Kidney tubule cell (primary cell): ENCODE results near the gene SMIM17.

Experiments used
- DNase-seq: peaks from one replicate; pipeline ENCODE4 v3.0.0-alpha.2; 2018; ENCODE audit warnings: low spot score

The SMIM17 gene

GRCh38 chr19:56642711-56643459 is at the start of gene SMIM17:
Gene SMIM17, plus strand, starts transcription at chr19:56643159. Its CDS starts 2,509 bp downstream, at chr19:56645668.
- no peak for DNase-seq

DNA sequence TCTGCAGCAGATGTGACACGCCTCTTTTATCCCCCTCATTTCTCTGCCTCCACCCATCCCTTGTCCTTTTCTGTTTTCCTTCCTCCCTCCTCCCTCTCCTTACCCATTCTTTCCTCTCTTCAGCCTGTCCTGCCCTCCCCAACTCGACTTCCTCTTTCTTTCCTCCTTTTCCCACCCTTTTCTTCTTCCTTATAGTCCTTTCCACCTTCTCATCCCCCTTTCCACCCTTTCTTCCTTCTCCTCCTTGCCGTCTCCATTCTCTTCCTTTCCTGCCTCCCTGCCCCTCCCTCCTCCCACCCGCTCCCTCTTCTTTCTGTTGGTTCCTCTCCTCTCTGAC is 48.5 kb upstream of the SMIM17 start:
- DNase-seq: no peak

- DNase-seq: peak; percentile 88
Observed at GRCh38 chr19:56594783-56595547, 48.0 kb upstream of the SMIM17 start, which contains the start of gene ZNF71. Gene ZNF71, plus strand, starts transcription at chr19:56595302. Its CDS starts 6,257 bp downstream, at chr19:56601559.

DNA sequence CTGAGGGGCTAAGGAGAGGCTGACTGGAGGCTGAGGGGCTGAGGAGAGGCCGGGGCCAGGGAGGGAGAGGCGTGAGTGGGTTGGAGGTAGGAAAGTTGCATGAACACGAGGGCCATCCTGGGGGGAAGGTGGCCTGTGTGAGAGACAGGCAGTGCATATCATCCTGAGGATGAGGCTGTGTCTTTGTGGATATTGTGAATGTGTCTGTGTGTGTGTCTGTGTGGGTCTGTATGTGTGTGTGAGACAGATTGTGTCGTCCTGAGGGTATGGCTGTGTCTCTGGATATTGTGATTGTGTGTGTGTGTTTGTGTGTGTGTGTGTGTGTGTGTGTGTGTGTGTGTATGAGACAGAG is 47.4 kb upstream of the SMIM17 start:
- no peak for DNase-seq

DNA sequence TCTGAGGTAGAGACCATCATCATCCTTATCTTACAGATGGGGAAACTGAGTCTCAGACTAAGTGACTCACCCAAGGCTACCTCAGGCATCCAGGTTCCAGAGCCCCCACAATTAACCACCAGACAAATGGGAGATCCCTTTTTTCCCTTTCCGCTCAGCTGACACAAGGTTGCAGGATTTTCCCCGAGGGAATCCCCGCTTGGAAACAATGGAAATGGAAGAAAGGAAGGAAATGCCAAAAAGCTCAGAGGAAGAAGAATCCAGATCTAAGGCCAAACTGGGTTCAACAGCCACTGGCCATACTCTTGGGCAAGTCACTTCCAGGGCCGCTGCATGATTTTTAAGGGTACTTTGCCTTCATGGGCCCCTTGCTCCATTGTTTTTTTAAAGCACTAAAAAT is 46.3 kb upstream of the SMIM17 start:
- no peak for DNase-seq

- no peak for DNase-seq
Observed at GRCh38 chr19:56597696-56598095, 45.3 kb upstream of the SMIM17 start.

DNA sequence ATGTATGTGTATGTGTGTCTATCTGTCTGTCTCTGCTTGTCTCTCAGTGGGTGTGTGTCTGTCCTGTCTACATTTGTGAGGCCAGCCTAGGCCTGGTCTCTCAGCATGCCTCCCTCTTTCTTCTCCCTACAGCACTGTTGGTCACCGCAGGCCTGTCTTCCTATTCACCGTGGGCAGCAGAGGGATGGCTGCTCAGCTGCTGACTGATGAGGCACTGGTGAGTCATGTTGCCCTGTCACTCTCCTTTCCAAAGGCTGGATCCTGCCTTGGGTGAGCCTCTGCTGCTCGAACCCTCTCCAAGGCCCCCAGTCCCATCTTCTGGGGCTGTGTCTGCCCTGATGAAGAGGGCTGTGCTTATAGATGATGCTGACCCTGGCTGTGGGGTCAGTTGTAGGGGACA is 41.6 kb upstream of the SMIM17 start:
- DNase-seq: peak; percentile 54

- no peak for DNase-seq
Observed at GRCh38 chr19:56603829-56604228, 39.1 kb upstream of the SMIM17 start.

GRCh38 chr19:56608274-56608964 is 34.5 kb upstream of the SMIM17 start:
- no peak for DNase-seq

DNA sequence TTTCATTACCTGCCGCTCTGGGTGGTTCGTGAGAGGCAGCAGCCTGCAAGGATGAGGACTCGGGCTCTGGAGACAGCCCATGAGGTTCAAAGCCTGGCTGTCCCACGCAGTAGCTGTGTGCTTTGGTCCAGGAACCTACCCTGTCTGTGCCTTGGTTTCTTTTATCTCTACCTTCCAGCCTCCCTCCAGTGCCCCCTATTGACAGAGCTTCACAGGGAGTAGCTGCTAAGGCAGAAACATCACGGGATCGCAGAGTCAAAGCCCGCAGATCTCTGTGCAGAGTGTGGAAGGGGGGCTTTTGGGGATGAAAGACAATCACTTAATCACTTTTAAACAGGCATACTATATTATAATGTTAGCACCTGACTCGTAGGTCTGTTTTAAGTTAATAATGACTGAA is 31.7 kb upstream of the SMIM17 start:
- DNase-seq: no peak

GRCh38 chr19:56612737-56613136 is 30.2 kb upstream of the SMIM17 start:
- no peak for DNase-seq

DNA sequence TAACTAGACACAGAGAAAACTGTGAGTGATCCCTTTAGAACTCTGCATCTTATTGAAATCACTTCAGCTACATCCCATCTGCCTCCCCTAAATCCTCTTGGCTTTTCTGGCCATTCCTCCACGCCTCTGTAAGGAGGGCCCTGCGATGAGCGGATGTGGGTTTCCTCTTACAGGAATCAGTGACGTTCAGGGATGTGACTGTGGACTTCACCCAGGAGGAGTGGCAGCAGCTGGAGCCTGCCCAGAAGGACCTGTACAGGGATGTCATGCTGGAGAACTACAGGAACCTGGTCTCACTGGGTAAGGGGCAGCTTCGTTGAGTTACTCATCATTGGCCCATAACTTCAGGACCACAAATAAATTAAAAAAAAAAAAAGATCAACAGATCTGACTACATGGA is 29.3 kb upstream of the SMIM17 start:
- DNase-seq: no peak

GRCh38 chr19:56617531-56617930 is 25.4 kb upstream of the SMIM17 start:
- no peak for DNase-seq

- DNase-seq: no peak
Observed at GRCh38 chr19:56619121-56619520, 23.8 kb upstream of the SMIM17 start.

- DNase-seq: no peak
Observed at GRCh38 chr19:56622374-56622773, 20.6 kb upstream of the SMIM17 start.

GRCh38 chr19:56623006-56623405 is 20.0 kb upstream of the SMIM17 start:
- no peak for DNase-seq

DNA sequence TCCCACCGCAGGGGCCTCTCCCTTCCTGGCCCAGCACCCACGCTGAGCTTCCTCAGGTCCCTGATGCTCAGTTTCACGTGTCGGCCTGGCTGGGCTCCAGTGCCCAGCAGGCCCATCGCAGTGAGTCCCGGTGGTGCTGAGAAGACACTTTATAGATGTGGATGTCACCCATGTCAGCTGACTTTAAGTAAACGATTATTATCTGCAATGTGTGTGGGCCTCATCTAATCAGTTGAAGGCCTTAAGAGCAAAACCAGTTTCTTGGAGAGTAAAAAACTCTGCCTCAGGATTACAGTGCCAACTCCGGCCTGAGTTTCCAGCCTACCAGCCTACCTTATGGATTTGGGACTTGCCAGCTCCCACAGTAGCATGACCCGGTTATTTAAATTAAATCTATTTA is 17.3 kb upstream of the SMIM17 start:
- DNase-seq: no peak

DNA sequence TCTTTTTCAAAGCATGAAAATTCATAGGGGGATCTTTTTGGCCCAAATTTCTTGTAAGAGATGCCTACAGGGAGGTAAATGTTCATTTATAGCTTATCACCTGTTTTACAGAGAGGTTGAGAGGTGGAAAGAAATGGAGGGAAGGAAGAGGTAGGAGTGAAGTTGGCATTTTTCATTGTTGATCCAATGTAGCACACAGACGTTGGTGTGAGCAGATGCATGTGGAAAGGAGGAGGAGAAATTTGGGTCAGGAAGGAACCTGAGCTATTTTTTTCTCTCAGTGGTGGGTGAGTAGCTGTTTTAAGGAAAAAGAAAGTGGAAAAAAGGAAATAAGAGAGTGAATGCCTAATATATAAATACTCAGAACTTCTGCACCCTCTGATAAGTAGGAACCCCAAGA is 9.9 kb upstream of the SMIM17 start:
- DNase-seq: no peak

DNA sequence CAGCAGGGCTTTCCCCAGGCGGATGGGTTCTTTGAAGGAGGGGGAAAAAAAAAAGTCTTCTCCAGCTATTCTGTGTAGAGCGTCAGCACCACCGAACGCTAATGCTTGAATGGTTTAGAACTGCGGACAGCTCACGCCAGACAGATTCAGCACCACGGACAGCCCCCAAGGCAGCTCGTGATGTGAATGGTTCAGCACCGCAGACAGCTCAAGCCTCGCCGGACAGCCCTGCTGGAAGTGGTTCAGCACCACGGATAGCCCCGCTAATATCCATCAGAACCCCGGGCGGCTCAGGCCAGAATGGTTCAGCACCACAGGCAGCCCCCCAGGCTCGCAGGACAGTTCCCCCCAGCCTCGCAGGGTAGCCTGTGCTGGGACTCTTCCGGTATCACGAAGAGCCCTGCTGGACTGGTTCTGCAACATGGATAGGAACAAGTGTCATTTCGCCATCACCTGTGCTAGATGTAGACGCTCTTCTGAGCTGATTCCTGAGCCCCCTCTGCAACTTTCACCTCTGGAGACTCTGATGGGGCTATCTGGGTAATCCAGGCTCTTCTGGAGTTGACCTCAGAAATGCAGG is 4.9 kb upstream of the SMIM17 start:
- peak; percentile 74 for DNase-seq

GRCh38 chr19:56639217-56639616 is 3.7 kb upstream of the SMIM17 start:
- DNase-seq: no peak

- DNase-seq: no peak
Observed at GRCh38 chr19:56643460-56643955, 549 bp downstream of the SMIM17 start.

DNA sequence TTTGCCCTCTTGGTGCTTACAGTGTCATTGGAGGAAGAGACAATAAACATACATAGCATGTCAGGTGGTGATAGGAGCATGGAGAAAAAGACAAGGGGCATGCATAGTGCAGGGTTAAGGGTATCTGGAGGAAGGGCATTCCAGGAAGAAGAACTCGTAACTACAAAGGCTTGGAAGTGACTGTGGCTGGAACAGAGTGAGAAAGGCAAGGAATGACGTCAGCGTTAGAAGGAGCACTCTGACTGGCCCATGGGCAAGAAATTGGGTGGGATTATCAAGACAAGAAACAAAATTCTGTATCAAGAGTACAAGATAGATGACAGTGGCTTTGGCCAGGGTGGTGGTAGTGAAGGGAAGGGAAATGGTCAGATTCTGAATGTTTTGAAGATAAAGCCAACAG is 11.2 kb downstream of the SMIM17 start:
- no peak for DNase-seq
